Loucy (cell line): Measurements from ENCODE around the gene IL1RAPL2.

Source experiments
- H2AFZ ChIP-seq: fragments of 200-600 bp; sonication (generic); 2 replicates; pipeline ENCODE4 v1.6.0; 2016; ENCODE audit warnings: antibody characterized with exemption, mild to moderate bottlenecking, low read length, moderate library complexity
- H3F3A ChIP-seq: fragments of 200-600 bp; 2 replicates; pipeline ENCODE4 v1.6.0; 2016; ENCODE audit warnings: antibody characterized with exemption, low read depth, mild to moderate bottlenecking
- H3K27me3 ChIP-seq: fragments of 200-600 bp; sonication (generic); 2 replicates; pipeline ENCODE4 v1.6.1; 2014; ENCODE audit warnings: low read length, mild to moderate bottlenecking; ENCODE audit not compliant: insufficient read depth, poor library complexity, severe bottlenecking
- H3K36me3 ChIP-seq: fragments of 200-600 bp; sonication (generic); 2 replicates; pipeline ENCODE4 v1.6.1; 2016; ENCODE audit warnings: low read length; ENCODE audit not compliant: insufficient read depth
- H3K4me1 ChIP-seq: fragments of 200-600 bp; sonication (generic); 2 replicates; pipeline ENCODE4 v1.5.1; 2014; ENCODE audit warnings: low read length, mild to moderate bottlenecking; ENCODE audit not compliant: insufficient read depth, poor library complexity, severe bottlenecking
- H3K4me2 ChIP-seq: fragments of 200-600 bp; sonication (generic); 2 replicates; pipeline ENCODE4 v1.6.0; 2014; ENCODE audit warnings: antibody characterized with exemption, low read length, low read depth, mild to moderate bottlenecking; ENCODE audit not compliant: poor library complexity, severe bottlenecking
- H3K4me3 ChIP-seq: fragments of 200-600 bp; sonication (generic); 2 replicates; pipeline ENCODE4 v1.5.1; 2014; ENCODE audit warnings: low read length, mild to moderate bottlenecking, mixed read lengths; ENCODE audit not compliant: poor library complexity, severe bottlenecking
- H3K79me2 ChIP-seq: fragments of 200-600 bp; sonication (generic); 2 replicates; pipeline ENCODE4 v1.6.1; 2014; ENCODE audit warnings: low read length; ENCODE audit not compliant: insufficient read depth
- H3K9ac ChIP-seq: fragments of 200-600 bp; sonication (generic); 2 replicates; pipeline ENCODE4 v1.6.0; 2014; ENCODE audit warnings: mild to moderate bottlenecking, low read depth, low read length, moderate library complexity; ENCODE audit not compliant: poor library complexity, severe bottlenecking
- H3K9me2 ChIP-seq: fragments of 200-600 bp; sonication (generic); replicated peaks from 2 replicates; pipeline ENCODE4 v1.6.1; 2016; ENCODE audit warnings: low read depth, low read length, mixed read lengths
- H3K9me3 ChIP-seq: fragments of 200-600 bp; sonication (generic); 2 replicates; pipeline ENCODE4 v1.6.1; 2014; ENCODE audit warnings: mild to moderate bottlenecking, antibody characterized with exemption, low read length, low read depth; ENCODE audit not compliant: insufficient read depth
- H4K20me1 ChIP-seq: fragments of 200-600 bp; sonication (generic); 2 replicates; pipeline ENCODE4 v1.6.0; 2014; ENCODE audit warnings: antibody characterized with exemption, low read length, mild to moderate bottlenecking; ENCODE audit not compliant: insufficient read depth, poor library complexity, severe bottlenecking
- CTCF ChIP-seq: fragments of 200-600 bp; sonication (generic); conservative IDR thresholded peaks from 2 replicates; pipeline ENCODE4 v1.5.1; 2014; ENCODE audit warnings: mild to moderate bottlenecking, antibody characterized with exemption, low read length
- EZH2phosphoT487 ChIP-seq: fragments of 200-600 bp; IDR thresholded peaks from 2 replicates; pipeline ENCODE4 v1.6.1; 2018; ENCODE audit warnings: antibody characterized with exemption, mild to moderate bottlenecking, moderate library complexity, borderline replicate concordance

The IL1RAPL2 gene

DNA sequence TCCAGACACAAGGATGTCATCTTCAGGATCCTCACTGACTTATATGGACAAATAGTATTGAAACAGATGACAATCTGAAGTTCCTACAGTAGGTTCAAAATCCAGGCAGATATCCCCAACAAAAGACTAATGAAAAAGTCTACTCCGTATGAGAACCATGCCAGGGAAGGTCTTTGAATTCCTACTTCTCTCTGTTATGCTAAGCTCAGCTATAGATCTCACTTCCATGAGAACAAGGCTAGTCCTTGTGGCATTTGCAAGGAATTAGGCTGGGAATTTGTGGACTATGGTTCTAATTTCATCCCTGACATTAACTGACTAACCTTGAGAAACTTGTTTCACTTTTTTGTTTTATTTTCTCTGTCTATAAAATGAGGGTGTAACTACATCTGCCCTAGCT lies 229.8 kb downstream of the IL1RAPL2 start:
- TF ChIP-seq CTCF (no peak), EZH2phosphoT487 (no peak)
- Histone ChIP-seq H4K20me1 (no peaks in the 10 kb centered on the region), H3K4me2 (no peak overlapping the region), H3K79me2 (no peaks in the 10 kb centered on the region), H2AFZ (no peak overlapping the region), H3K9me2 (no peaks in the 10 kb centered on the region), H3K9me3 (no peaks in the 10 kb centered on the region), H3K36me3 (no peaks in the 10 kb centered on the region), H3K27me3 (no peaks in the 10 kb centered on the region), H3F3A (no peaks in the 10 kb centered on the region), H3K9ac (no peak overlapping the region), H3K4me3 (no peak overlapping the region), H3K4me1 (no peaks in the 10 kb centered on the region)

- H2AFZ ChIP-seq = no peak overlapping the region
- TF ChIP-seq CTCF = no peak
- no peak for TF ChIP-seq EZH2phosphoT487
- H3K9me2 ChIP-seq = no peaks in the 10 kb centered on the region
- H3K9me3 ChIP-seq = no peaks in the 10 kb centered on the region
- no peaks in the 10 kb centered on the region for H3K4me1 ChIP-seq
- H3K9ac ChIP-seq = no peak overlapping the region
- H4K20me1 ChIP-seq = no peaks in the 10 kb centered on the region
- no peaks in the 10 kb centered on the region for H3K27me3 ChIP-seq
- H3F3A ChIP-seq = no peaks in the 10 kb centered on the region
- H3K79me2 ChIP-seq = no peaks in the 10 kb centered on the region
- no peaks in the 10 kb centered on the region for H3K36me3 ChIP-seq
- no peak overlapping the region for H3K4me3 ChIP-seq
- H3K4me2 ChIP-seq = no peak overlapping the region
Measured at GRCh38 chrX:104803219-104803618, 237.2 kb downstream of the IL1RAPL2 start.

- no peaks in the 10 kb centered on the region for H3K36me3 ChIP-seq
- H3K79me2 ChIP-seq = no peaks in the 10 kb centered on the region
- H3K9me3 ChIP-seq = no peaks in the 10 kb centered on the region
- TF ChIP-seq EZH2phosphoT487 = no peak
- no peak for TF ChIP-seq CTCF
- no peak overlapping the region for H3K4me2 ChIP-seq
- H3K27me3 ChIP-seq = no peaks in the 10 kb centered on the region
- no peak overlapping the region for H3K9ac ChIP-seq
- H3F3A ChIP-seq = no peaks in the 10 kb centered on the region
- no peak overlapping the region for H3K4me3 ChIP-seq
- no peak overlapping the region for H2AFZ ChIP-seq
- H3K4me1 ChIP-seq = no peaks in the 10 kb centered on the region
- H4K20me1 ChIP-seq = no peaks in the 10 kb centered on the region
- no peaks in the 10 kb centered on the region for H3K9me2 ChIP-seq
Measured at GRCh38 chrX:104806346-104806745, 240.3 kb downstream of the IL1RAPL2 start.
